H1 (cell line): ENCODE results near the gene KCNK15. TPM values are rescaled to one million over a fixed set of nuclear protein-coding genes. Genes with fewer than 3 reads are reported as not detected.

Source experiments
- CTCF ChIA-PET: fragments of 300-600 bp; sonication (Branson Sonifier 250); formaldehyde crosslinking; loops from one replicate; lab custom pipeline; 2021; ENCODE audit not compliant: partially characterized antibody; lab: Charles Lee
- POLR2A ChIA-PET: fragments of 300-600 bp; sonication (Branson Sonifier 250); formaldehyde crosslinking; loops from one replicate; lab custom pipeline; 2021; ENCODE audit warnings: inconsistent platforms; ENCODE audit not compliant: partially characterized antibody; lab: Charles Lee
- DNase-seq, 2 experiments: peaks; one replicate each; pipeline versions ENCODE4 v3.0.0 to v3.0.0-alpha.2; 2010 to 2022; ENCODE audit warnings: low spot score in 2 of 2, low read depth in 1 of 2, mixed read lengths in 1 of 2
- FAIRE-seq: peaks from 2 replicates; lab custom pipeline; 2011; peaks lifted over from hg19 to GRCh38; lab: Jason Lieb, UNC
- H2AFZ ChIP-seq: 2 replicates; pipeline ENCODE4 v1.8.1; 2012; ENCODE audit warnings: low read length, inconsistent platforms
- H2AK5ac ChIP-seq: 2 replicates; pipeline ENCODE4 v1.6.1; 2013; ENCODE audit warnings: low read depth, low read length
- H2BK120ac ChIP-seq: replicated peaks from 2 replicates; pipeline ENCODE3; 2013; ENCODE audit warnings: low read depth, low read length, inconsistent platforms
- H2BK12ac ChIP-seq: 2 replicates; pipeline ENCODE4 v1.6.1; 2013; ENCODE audit warnings: low read depth, low read length
- H2BK15ac ChIP-seq: 2 replicates; pipeline ENCODE4 v1.6.1; 2013; ENCODE audit warnings: low read length
- H2BK20ac ChIP-seq: 2 replicates; pipeline ENCODE4 v1.6.1; 2013; ENCODE audit warnings: low read length
- H2BK5ac ChIP-seq: 2 replicates; pipeline ENCODE4 v1.6.1; 2013; ENCODE audit warnings: low read depth, low read length
- H3K14ac ChIP-seq: 2 replicates; pipeline ENCODE4 v1.6.1; 2013; ENCODE audit warnings: inconsistent platforms; ENCODE audit not compliant: insufficient read length
- H3K18ac ChIP-seq: 2 replicates; pipeline ENCODE4 v1.6.1; 2013; ENCODE audit warnings: low read length; ENCODE audit errors: extremely low read depth
- H3K23ac ChIP-seq: 2 replicates; pipeline ENCODE4 v1.6.1; 2013; ENCODE audit warnings: inconsistent platforms; ENCODE audit not compliant: insufficient read length
- H3K23me2 ChIP-seq: 2 replicates; pipeline ENCODE4 v1.6.1; 2013; ENCODE audit warnings: low read depth, low read length
- H3K27ac ChIP-seq: 2 replicates; pipeline ENCODE4 v1.6.1; 2011; ENCODE audit warnings: low read depth, low read length, inconsistent platforms
- H3K27me3 ChIP-seq, 4 experiments: replicated peaks in 1 of 4; 1 replicate in 1 of 4; 2 replicates in 3 of 4; pipeline versions ENCODE4 v1.6.1 to v1.8.1; 2011 to 2013; ENCODE audit warnings: low read length in 3 of 4, mild to moderate bottlenecking in 3 of 4, inconsistent platforms in 2 of 4, mixed read lengths in 2 of 4, moderate library complexity in 1 of 4; ENCODE audit not compliant: control insufficient read depth in 3 of 4, insufficient read depth in 3 of 4; ENCODE audit errors: extremely low read depth in 1 of 4
- H3K36me3 ChIP-seq, 4 experiments: 2 replicates each; pipeline versions ENCODE4 v1.6.1 to v1.8.1; 2011 to 2013; ENCODE audit warnings: mild to moderate bottlenecking in 4 of 4, low read length in 3 of 4, moderate library complexity in 2 of 4, control low read depth in 1 of 4, inconsistent platforms in 1 of 4; ENCODE audit not compliant: insufficient read depth in 4 of 4, control insufficient read depth in 2 of 4
- H3K4ac ChIP-seq: replicated peaks from 2 replicates; pipeline ENCODE3; 2013; ENCODE audit warnings: low read length, low read depth, mixed read lengths, inconsistent platforms; ENCODE audit not compliant: insufficient read length
- H3K4me1 ChIP-seq, 4 experiments: replicated peaks in 1 of 4; 1 replicate in 1 of 4; 2 replicates in 3 of 4; pipeline versions ENCODE4 v1.6.1 to v1.8.1; 2011 to 2013; ENCODE audit warnings: low read length in 3 of 4, inconsistent platforms in 2 of 4, mixed read lengths in 1 of 4; ENCODE audit not compliant: insufficient read depth in 4 of 4, control insufficient read depth in 3 of 4
- H3K4me2 ChIP-seq, 2 experiments: 2 replicates each; pipeline versions ENCODE4 v1.6.1 to v1.8.1; 2011 to 2013; ENCODE audit warnings: low read depth in 2 of 2, low read length in 2 of 2, control low read depth in 1 of 2, inconsistent platforms in 1 of 2, mild to moderate bottlenecking in 1 of 2; ENCODE audit not compliant: insufficient read depth in 1 of 2
- H3K4me3 ChIP-seq, 4 experiments: fragments of 200-600, 300-600 bp in 1 of 4; sonication (generic), shearing (Covaris generic), sonication (Bioruptor Twin) in 1 of 4; 2 replicates each; pipeline versions ENCODE4 v1.5.1 to v1.8.1; 2011 to 2016; ENCODE audit warnings: low read length in 4 of 4, low read depth in 3 of 4, control low read depth in 2 of 4, inconsistent platforms in 2 of 4, mild to moderate bottlenecking in 2 of 4, mixed read lengths in 1 of 4, moderate library complexity in 1 of 4; ENCODE audit not compliant: insufficient read depth in 2 of 4; ENCODE audit errors: extremely low read depth in 1 of 4
- H3K56ac ChIP-seq: replicated peaks from 2 replicates; pipeline ENCODE3; 2013; ENCODE audit warnings: low read depth, mild to moderate bottlenecking, mixed read lengths, low read length, inconsistent platforms; ENCODE audit not compliant: insufficient read length
- H3K79me1 ChIP-seq: 2 replicates; pipeline ENCODE4 v1.6.1; 2013; ENCODE audit warnings: low read depth, low read length, control low read depth
- H3K79me2 ChIP-seq, 2 experiments: 2 replicates each; pipeline versions ENCODE4 v1.6.1 to v1.8.1; 2012 to 2013; ENCODE audit warnings: low read length in 2 of 2, mild to moderate bottlenecking in 2 of 2, inconsistent platforms in 1 of 2; ENCODE audit not compliant: insufficient read depth in 2 of 2, control insufficient read depth in 1 of 2
- H3K9ac ChIP-seq, 4 experiments: replicated peaks in 1 of 4; 1 replicate in 1 of 4; 2 replicates in 3 of 4; pipeline versions ENCODE4 v1.6.1 to v1.8.1; 2011 to 2013; ENCODE audit warnings: low read depth in 3 of 4, low read length in 3 of 4, control low read depth in 2 of 4, mild to moderate bottlenecking in 2 of 4, moderate library complexity in 2 of 4, inconsistent platforms in 1 of 4; ENCODE audit errors: extremely low read depth in 1 of 4
- H3K9me3 ChIP-seq, 2 experiments: 2 replicates each; pipeline versions ENCODE4 v1.6.1 to v1.8.1; 2012 to 2013; ENCODE audit warnings: mild to moderate bottlenecking in 2 of 2, moderate library complexity in 2 of 2, control low read depth in 1 of 2, inconsistent platforms in 1 of 2, low read depth in 1 of 2, low read length in 1 of 2, mixed read lengths in 1 of 2; ENCODE audit not compliant: insufficient read depth in 2 of 2
- H4K20me1 ChIP-seq, 2 experiments: replicated peaks in 1 of 2; 2 replicates each; pipeline versions ENCODE3 to v1.8.1; 2011 to 2013; ENCODE audit warnings: inconsistent platforms in 2 of 2, low read length in 2 of 2, mild to moderate bottlenecking in 1 of 2; ENCODE audit not compliant: insufficient read depth in 2 of 2, control insufficient read depth in 1 of 2
- H4K5ac ChIP-seq: 2 replicates; pipeline ENCODE4 v1.6.1; 2013; ENCODE audit warnings: low read length, low read depth, mixed read lengths, inconsistent platforms; ENCODE audit not compliant: insufficient read length
- H4K8ac ChIP-seq: 2 replicates; pipeline ENCODE4 v1.8.0; 2013; ENCODE audit warnings: mild to moderate bottlenecking, moderate library complexity, low read length, inconsistent platforms; ENCODE audit not compliant: insufficient read depth; ENCODE audit errors: extremely low read depth
- H4K91ac ChIP-seq: replicated peaks from 2 replicates; pipeline ENCODE3; 2013; ENCODE audit warnings: low read length, mixed read lengths, inconsistent platforms; ENCODE audit not compliant: insufficient read length
- CREB1 ChIP-seq: IDR thresholded peaks from 2 replicates; pipeline ENCODE4 v1.6.1; 2012; ENCODE audit warnings: inconsistent platforms
- MAFK ChIP-seq: IDR thresholded peaks from 2 replicates; pipeline ENCODE4 v1.6.1; 2012; ENCODE audit warnings: low read depth, mild to moderate bottlenecking, improper control_type of control experiment, low read length
- WGBS, 2 experiments: shearing (Covaris generic) in 1 of 2; methylation state at CpG; one replicate each; pipeline versions ENCODE4 v1.1.6 to v1.1.7; 2013 to 2015; ENCODE audit warnings: low lambda C conversion rate in 2 of 2, mixed read lengths in 2 of 2, inconsistent platforms in 1 of 2, low coverage in 1 of 2, missing lambda C conversion rate in 1 of 2; ENCODE audit not compliant: insufficient replicate concordance in 2 of 2, insufficient coverage in 1 of 2, insufficient read length in 1 of 2; ENCODE audit errors: extremely low coverage in 1 of 2, missing lambda C conversion rate in 1 of 2; 5-methylcytosine and 5-hydroxymethylcytosine counted together
- polyA plus RNA-seq, 7 experiments: library from polyadenylated mRNA; depleted of rRNA in 3 of 7; stranded (reverse) in 5 of 7; unstranded in 2 of 7; fragments of >200 nt in 5 of 7; fragments of 200-250 nt in 2 of 7; gene quantifications; 1 replicate in 5 of 7; 2 replicates in 1 of 7; 4 replicates in 1 of 7; pipeline versions ENCODE4 v1.2.1 to v1.2.3, GENCODE V29; 2011 to 2013; ENCODE audit warnings: missing spikeins in 2 of 7, mixed read lengths in 2 of 7
- total RNA-seq: library from RNA; stranded (reverse); fragmentation: NEBNext Ultra II Directional; extraction: Animal tissue kit (Norgen Biotek cat#: 25700); gene quantifications from 2 replicates; pipeline ENCODE4 v1.2.1, GENCODE V29; 2021
- TF ChIP-seq, protein P1 (sequence below): IDR thresholded peaks from 2 replicates; pipeline ENCODE4 v1.6.1; 2011; ENCODE audit warnings: low read length, improper control_type of control experiment

Gene KCNK15
- total and polyA plus RNA-seq, 2 of the 8 experiments (the other 6 are each of a cell fraction or from before 2014, with no cell fraction given): 0.24 to 0.33 TPM

DNA sequence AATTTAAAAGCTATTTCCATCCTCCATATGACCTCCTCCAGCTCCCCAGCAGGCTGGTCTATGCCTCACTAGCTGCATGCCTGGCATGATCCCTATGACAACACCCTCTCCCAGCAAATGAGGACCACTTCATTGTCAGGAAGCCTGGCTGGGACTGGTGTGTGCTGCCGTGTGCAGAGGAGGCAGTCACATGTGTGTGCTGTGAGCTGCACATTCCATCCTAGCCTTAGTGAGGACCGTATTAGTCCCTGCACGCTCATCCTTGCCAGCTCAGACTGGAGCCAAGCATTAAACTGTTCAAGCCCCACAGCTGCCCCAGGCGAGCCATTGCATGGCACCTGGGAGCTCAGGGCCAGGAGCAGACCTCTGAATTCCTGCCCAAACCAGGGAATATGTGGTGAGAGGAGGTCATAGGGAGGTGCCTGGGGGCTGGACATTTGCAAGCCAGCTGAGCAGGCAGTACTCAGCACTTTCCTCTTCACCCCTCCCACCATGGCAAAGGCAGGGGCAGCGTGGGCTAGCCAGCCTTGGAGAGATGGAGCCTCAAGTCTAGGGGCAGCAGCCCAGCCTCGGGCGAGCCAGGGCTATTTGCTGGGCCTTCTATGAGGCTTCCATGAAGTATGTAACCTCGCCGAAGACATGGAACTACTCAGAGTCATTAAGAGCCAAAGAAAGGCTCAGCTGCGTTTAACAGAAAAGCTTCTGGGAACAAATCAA lies 39.2 kb upstream of the KCNK15 start:
- no peaks in the 10 kb centered on the region for H3K27me3 ChIP-seq
- no peaks in the 10 kb centered on the region for H3K36me3 ChIP-seq
- no peak overlapping the region for H3K4me2 ChIP-seq
- H2BK20ac ChIP-seq: no peak overlapping the region
- H3K56ac ChIP-seq: no peak overlapping the region
- H4K5ac ChIP-seq: no peak overlapping the region
- H2BK5ac ChIP-seq: no peak overlapping the region
- H3K9ac ChIP-seq: no peak overlapping the region
- H3K9me3 ChIP-seq: no peaks in the 10 kb centered on the region
- H2BK120ac ChIP-seq: no peak overlapping the region
- POLR2A ChIA-PET: interaction anchor here (1.2 to 1.3 kb wide), 3 partner anchors 10 to 22 kb away, joined by 3 to 5 read pairs (median 4); no protein-coding TSS in a partner anchor
- no peak overlapping the region for H3K27ac ChIP-seq
- H4K20me1 ChIP-seq: no peaks in the 10 kb centered on the region
- no peak overlapping the region for H2AK5ac ChIP-seq
- no peaks in the 10 kb centered on the region for H3K79me2 ChIP-seq
- WGBS, 2 experiments: 69% methylated on average over 10 of the region's 10 CpGs; no CpG with 5 or more reads in 1 of the 2 experiments
- DNase-seq (no peak), FAIRE-seq (no peak)
- H3K23ac ChIP-seq: no peak overlapping the region
- no peaks in the 10 kb centered on the region; the same call in 1 of the 2 replicates for H3K23me2 ChIP-seq
- CTCF ChIA-PET: interaction anchor here (0.8 to 8.6 kb wide), 5 partner anchors 17 to 157 kb away, joined by 3 to 180 read pairs (median 3); partner anchors contain the start of gene CCN5
- no peak overlapping the region for H3K18ac ChIP-seq
- no peak overlapping the region for H3K4me3 ChIP-seq
- no peak overlapping the region for H4K8ac ChIP-seq
- TF ChIP-seq, protein P1, sequence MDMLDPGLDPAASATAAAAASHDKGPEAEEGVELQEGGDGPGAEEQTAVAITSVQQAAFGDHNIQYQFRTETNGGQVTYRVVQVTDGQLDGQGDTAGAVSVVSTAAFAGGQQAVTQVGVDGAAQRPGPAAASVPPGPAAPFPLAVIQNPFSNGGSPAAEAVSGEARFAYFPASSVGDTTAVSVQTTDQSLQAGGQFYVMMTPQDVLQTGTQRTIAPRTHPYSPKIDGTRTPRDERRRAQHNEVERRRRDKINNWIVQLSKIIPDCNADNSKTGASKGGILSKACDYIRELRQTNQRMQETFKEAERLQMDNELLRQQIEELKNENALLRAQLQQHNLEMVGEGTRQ: no peak
- TF ChIP-seq CREB1 (no peak), MAFK (no peak)
- H2BK12ac ChIP-seq: no peak overlapping the region
- no peak overlapping the region for H3K4ac ChIP-seq
- no peak overlapping the region for H2AFZ ChIP-seq
- H4K91ac ChIP-seq: no peak overlapping the region
- peaks cover 0 to 5% (median 3%) of the 10 kb centered on the region in 4 experiments; a peak in 6 of 7 replicates for H3K4me1 ChIP-seq
- no peak overlapping the region for H2BK15ac ChIP-seq
- no peaks in the 10 kb centered on the region for H3K79me1 ChIP-seq
- H3K14ac ChIP-seq: no peak overlapping the region
